Measurements from ENCODE around the gene VWA8. TPM values are rescaled to one million over a fixed set of nuclear protein-coding genes. Genes with fewer than 3 reads are reported as not detected.

VWA8 gene
- total and polyA plus RNA-seq, 9 donors, result 4.5 to 25.1 (median 21.0) TPM

DNA sequence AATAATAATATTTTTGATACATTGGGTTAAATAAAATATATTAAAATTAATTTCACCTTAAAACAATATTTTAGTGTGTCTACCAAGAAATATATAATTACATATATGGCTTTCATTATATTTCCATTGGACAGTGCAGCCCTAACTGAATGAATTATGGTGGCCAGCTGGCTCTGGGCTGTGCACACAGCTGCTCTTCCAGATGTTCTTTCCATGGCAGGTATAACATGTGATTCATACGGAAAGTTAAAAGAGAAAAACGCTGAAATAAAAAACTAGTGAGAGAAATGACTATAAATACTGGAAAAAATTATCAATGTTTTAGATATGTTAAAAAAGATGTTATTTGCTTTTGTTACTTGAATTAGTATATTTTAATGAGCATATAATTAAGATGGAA lies 287.3 kb downstream of the VWA8 start:
- H3K9me3 ChIP-seq, result no peaks in the 10 kb centered on the region
- intact Hi-C loops (cut with DNase I), result no loop called here
- peaks cover 3% of the 10 kb centered on the region for H3K4me1 ChIP-seq (ENCODE audit: insufficient read depth)
- no peaks in the 10 kb centered on the region for H3K36me3 ChIP-seq
- whole genome bisulfite sequencing, 3 donors, result 47 to 51% (median 50%) methylated on average over 2 of the region's 2 CpGs
- no peak overlapping the region for H3K4me3 ChIP-seq
- H3K27ac ChIP-seq, result no peak overlapping the region
- TF ChIP-seq POLR2A (IDR thresholded peaks at IDR 0.05), result no peak
- TF ChIP-seq EP300 (IDR thresholded peaks at IDR 0.05), result no peak
- TF ChIP-seq, protein P1, sequence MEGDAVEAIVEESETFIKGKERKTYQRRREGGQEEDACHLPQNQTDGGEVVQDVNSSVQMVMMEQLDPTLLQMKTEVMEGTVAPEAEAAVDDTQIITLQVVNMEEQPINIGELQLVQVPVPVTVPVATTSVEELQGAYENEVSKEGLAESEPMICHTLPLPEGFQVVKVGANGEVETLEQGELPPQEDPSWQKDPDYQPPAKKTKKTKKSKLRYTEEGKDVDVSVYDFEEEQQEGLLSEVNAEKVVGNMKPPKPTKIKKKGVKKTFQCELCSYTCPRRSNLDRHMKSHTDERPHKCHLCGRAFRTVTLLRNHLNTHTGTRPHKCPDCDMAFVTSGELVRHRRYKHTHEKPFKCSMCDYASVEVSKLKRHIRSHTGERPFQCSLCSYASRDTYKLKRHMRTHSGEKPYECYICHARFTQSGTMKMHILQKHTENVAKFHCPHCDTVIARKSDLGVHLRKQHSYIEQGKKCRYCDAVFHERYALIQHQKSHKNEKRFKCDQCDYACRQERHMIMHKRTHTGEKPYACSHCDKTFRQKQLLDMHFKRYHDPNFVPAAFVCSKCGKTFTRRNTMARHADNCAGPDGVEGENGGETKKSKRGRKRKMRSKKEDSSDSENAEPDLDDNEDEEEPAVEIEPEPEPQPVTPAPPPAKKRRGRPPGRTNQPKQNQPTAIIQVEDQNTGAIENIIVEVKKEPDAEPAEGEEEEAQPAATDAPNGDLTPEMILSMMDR (IDR thresholded peaks at IDR 0.05), result no peak
- no peaks in the 10 kb centered on the region for H3K27me3 ChIP-seq
- no peak for DNase-seq

DNA sequence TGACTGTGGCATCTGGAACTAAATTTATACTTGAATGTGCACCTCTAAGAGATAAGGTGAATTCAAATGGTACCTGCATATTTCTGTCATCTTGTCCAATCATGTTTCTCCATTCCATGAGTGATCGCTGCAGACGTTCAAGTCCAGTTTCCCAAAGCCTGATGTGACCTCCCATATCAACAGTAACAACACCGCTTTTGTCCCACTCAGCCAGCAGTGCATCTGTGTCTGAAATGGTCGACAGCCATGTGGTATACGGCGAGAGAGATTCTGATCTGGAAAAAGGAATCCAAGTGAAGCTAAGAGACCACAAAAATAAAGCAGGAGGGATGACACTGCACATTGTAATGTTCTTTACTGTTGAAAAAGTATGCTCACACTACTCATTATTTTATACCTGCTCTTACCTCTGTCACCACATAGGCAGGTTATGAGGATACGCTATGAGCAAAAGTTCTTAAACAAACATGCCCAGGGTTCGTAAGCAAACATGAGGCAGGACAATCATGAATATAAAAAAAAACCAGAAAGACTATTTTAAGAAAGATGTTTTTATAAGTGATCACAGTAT lies 290.0 kb downstream of the VWA8 start:
- no peaks in the 10 kb centered on the region for H3K9me3 ChIP-seq
- no peak for DNase-seq
- intact Hi-C loops (cut with DNase I), result no loop called here
- H3K4me3 ChIP-seq, result no peak overlapping the region
- peaks cover 3% of the 10 kb centered on the region for H3K4me1 ChIP-seq (ENCODE audit: insufficient read depth)
- no peaks in the 10 kb centered on the region for H3K36me3 ChIP-seq
- no peaks in the 10 kb centered on the region for H3K27me3 ChIP-seq
- WGBS, 3 donors, result 83 to 93% (median 88%) methylated on average over 8 of the region's 8 CpGs
- TF ChIP-seq POLR2A (IDR thresholded peaks at IDR 0.05) (no peak), EP300 (IDR thresholded peaks at IDR 0.05) (no peak)
- TF ChIP-seq, protein P1 (IDR thresholded peaks at IDR 0.05), result no peak
- H3K27ac ChIP-seq, result no peak overlapping the region

DNA sequence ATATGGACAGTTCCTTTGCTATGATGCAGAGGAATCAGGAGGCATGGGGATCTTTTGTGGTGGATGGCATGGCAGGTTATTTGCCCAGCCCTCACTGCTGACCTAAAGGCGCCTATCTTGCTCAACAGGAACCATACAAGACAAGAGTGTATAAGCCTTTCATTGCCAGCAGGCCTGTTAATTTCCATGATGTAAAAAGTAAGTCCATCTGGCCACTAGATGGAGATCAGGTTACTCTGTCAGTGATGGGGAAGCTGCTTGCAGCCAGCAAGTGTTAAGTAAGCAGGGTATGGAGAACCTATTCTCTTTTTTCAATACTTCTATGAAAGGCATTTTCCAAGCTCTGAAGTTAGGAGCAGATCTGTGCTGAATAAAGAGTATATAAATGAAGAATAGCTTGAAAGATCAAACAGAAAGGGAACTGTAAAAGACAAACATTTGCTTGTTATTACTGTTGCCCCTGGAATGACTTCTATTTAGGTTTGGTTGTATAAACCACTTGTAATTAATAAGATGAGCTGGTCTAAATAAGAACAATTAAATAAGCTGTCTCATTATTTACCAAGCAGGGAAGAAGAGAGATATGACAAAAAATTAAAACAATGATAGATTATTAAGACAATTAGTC lies 292.7 kb downstream of the VWA8 start:
- Histone ChIP-seq H3K4me3 (no peak overlapping the region), H3K27ac (no peak overlapping the region), H3K27me3 (no peaks in the 10 kb centered on the region), H3K36me3 (no peaks in the 10 kb centered on the region), H3K4me1 (ENCODE audit: insufficient read depth) (no peaks in the 10 kb centered on the region), H3K9me3 (no peaks in the 10 kb centered on the region)
- intact Hi-C loops (cut with DNase I), result loop anchor here (5.0 to 10.0 kb wide), 4 partner anchors 374 to 447 kb away; no protein-coding TSS in a partner anchor
- TF ChIP-seq POLR2A (IDR thresholded peaks at IDR 0.05) (no peak), EP300 (IDR thresholded peaks at IDR 0.05) (no peak)
- TF ChIP-seq, protein P1 (IDR thresholded peaks at IDR 0.05), result peak; percentile 58 to 86 (median 84)
- DNase-seq, result peak in 4 of 5 donors; percentile 35 to 64 (median 44)
- WGBS, 3 donors, result 11 to 21% (median 13%) methylated on average over 1 of the region's 1 CpG

DNA sequence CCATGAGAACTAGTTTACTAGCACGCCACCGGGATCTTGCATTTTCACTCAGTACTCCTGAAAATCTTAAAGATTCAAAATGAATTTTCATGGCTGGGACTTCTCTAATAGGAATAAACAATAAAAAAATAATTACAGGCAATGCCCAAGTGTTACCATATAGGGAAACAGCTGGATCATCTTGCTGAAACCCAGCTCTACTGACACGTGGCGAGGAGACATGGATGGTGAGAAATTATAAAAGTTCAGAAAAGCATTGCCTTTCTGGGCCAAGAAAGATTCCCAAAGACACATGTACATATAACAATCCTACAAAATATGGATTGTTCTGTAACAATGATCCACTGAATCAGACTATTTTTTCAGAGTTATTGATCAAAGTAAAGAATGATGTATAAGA lies 294.3 kb downstream of the VWA8 start:
- 91 to 93% (median 92%) methylated on average over 4 of the region's 4 CpGs for WGBS, 3 donors
- no peaks in the 10 kb centered on the region for H3K36me3 ChIP-seq
- no peak overlapping the region for H3K27ac ChIP-seq
- TF ChIP-seq POLR2A (IDR thresholded peaks at IDR 0.05), result no peak
- no peaks in the 10 kb centered on the region for H3K9me3 ChIP-seq
- intact Hi-C loops (cut with DNase I), result loop anchor here (5.0 to 10.0 kb wide), 4 partner anchors 376 to 448 kb away; no protein-coding TSS in a partner anchor
- H3K4me3 ChIP-seq, result no peak overlapping the region
- no peaks in the 10 kb centered on the region for H3K4me1 ChIP-seq (ENCODE audit: insufficient read depth)
- H3K27me3 ChIP-seq, result no peaks in the 10 kb centered on the region
- DNase-seq, result no peak

DNA sequence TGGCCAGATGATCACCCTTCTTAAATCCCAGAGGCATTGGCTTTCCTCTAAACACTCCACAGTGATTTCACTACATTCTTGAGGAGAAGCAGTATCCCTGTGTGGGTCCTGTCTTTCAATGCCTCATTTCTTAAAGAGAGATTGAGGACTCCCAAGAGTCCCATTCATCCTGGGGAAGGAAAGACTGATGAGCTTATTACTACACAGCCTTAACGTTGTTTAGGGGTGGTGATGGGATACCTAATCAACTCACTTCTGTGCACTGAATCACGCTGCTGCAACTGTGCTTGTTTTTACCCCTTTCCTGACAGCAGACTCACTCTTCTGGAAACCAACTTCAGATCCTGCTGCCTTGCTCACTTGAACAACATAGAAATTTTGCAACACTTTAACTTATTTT lies 300.5 kb downstream of the VWA8 start:
- no peaks in the 10 kb centered on the region for H3K36me3 ChIP-seq
- no peaks in the 10 kb centered on the region for H3K9me3 ChIP-seq
- H3K4me1 ChIP-seq (ENCODE audit: insufficient read depth), result no peaks in the 10 kb centered on the region
- no peak overlapping the region for H3K4me3 ChIP-seq
- TF ChIP-seq EP300 (IDR thresholded peaks at IDR 0.05) (no peak), POLR2A (IDR thresholded peaks at IDR 0.05) (no peak)
- TF ChIP-seq, protein P1 (IDR thresholded peaks at IDR 0.05), result no peak
- intact Hi-C loops (cut with DNase I), result loop anchor here in 1 of 4 donors (10.0 kb wide), 1 partner anchor 454 kb away; no protein-coding TSS in a partner anchor
- no peaks in the 10 kb centered on the region for H3K27me3 ChIP-seq
- no peak overlapping the region for H3K27ac ChIP-seq
- DNase-seq, result no peak
- WGBS, 3 donors, result 82 to 84% (median 82%) methylated on average over 2 of the region's 2 CpGs
